Stimulated activated CD4-positive, alpha-beta T cell treated with anti-CD3 and anti-CD28 coated beads, TNF-alpha, amount 100 ng/mL, for 24 hours (primary cell): ENCODE measurements around the gene DPP4.
"Not testable (repeated sequence)": the region's sequence is repeated elsewhere in the genome, so short reads cannot be mapped to it uniquely, and the experiment has no call there.

Source experiments
- DNase-seq, 3 experiments: peaks; one replicate each; pipeline ENCODE4 v3.0.0-alpha.2; 2020; ENCODE audit warnings: low read depth in 3 of 3

Gene DPP4

DNA sequence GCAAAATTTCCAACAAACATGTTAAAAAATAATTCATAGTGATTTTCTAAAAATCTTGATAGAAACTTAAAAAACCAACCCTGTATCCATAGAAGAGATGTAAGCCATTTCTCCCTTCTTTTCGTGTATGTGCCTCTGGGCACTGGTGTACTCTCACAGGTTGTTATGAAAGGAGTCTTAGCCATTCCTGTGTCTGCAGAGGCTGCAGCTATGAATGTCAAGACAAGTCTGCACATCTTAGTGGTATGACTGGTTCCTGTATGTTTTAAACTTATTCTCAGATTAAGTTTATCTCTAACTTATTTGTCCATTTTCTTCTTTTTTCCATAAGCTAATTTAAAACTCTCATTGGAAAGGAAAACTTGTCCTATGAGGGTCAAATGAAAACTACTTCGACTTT is 84.0 kb downstream of the DPP4 start:
- DNase-seq, result no peak

DNA sequence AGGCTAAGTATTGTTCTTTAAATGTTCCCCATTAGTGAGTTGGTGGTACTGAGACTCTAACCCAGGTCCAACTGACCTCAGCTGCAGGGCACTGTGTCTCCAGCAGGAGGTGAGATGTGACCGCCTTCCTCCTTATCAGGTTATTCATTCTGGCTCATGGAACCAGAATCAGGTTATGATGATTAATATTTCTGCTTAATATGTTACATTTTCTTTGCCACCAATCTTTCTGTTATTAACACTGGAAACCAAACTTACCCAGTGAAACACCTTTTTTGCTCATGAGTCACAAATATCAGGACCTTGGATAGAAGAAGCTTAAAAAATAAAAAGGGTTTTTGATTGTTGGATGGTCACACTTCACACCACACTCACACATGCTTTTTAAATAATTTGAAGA is 85.4 kb downstream of the DPP4 start:
- no peak for DNase-seq

DNA sequence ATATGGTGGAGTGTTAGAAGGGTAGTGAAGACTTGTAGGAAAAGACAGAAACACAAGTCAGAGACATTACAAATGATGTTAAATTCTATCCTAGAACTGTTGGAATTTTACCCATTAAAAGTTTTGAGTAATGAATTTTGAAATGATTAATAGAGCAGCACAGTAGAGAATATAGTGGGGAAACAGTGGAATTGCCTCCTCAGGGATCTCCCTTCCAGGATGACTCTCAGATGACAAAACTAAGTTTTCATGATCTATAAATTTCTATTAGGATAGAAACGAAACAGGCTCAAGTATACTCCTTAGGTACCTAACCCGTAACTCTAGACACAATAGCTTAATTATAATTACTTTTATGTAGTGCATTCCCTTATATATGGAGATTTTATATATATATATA is 86.7 kb downstream of the DPP4 start:
- DNase-seq, result no peak

DNA sequence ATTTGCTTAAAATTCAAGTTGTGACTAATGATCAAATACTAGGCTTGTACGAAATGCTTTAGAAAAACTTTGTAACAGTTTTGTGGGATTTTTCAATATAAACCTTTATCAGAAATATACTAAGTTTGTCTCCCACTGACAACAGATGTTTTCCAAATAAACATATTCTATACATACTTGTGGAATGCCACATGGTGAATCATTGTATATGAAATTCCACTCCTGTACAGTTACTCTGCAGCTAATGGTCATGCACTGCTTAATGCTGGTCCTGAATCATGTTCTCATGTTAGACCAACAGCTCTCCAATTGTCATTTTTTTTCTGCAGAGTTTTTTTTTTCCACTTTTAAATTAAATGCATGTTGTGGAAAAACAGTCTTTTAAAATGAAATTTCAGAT is 90.1 kb downstream of the DPP4 start:
- no peak for DNase-seq

DNA sequence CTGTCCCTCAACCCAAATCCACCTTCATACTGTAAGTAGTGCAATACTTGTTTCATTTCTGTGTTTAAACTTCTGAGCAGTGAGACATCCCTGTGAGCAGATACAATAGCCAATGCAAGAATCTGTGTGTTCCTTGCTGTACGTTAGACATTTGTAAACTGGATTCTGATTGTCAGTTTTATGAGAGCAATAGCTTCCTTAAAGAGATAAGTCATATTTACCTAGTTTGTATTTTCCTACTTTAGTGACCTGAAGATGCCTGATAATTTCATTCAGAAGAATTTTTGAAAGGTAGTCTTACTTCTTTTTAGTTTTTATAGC is 90.7 kb downstream of the DPP4 start:
- DNase-seq, result no peak

DNA sequence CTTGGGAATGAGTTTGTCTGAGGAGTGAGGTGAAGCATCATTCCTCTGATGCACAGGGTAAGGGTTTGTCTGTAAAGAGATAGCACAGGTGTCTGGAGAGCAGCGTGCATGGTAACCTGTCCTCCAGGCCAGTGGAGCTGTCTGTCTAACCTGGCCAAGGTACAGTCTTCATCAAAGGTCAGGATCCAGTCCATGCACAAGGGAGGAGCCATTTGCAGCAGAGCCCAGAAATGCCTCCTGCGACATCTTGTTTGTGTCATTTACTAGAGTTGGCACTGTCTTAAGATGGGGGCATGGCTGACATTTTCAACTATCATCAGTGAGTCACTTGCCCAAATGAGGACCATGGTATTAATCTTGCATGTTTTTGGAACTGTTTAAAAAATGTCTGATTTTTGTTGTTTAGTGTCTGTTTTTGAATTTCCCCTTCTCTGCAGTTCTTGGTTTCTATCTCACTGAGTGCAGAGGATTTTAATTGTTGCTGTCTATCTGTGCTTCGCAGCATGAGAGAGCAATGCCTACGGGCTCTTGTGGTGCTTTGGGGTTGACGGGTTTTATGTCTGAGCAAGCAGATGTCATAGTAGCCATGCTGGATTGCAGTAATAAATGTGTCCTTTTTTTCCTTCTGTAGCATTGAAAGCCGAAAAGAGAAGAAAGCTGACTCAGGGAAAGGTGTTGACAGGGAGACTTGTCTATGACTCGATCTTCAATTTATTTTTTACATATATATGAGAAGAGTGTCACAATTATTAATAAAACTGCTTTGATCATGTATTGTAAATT is 91.3 kb downstream of the DPP4 start:
- DNase-seq, result no peak

DNA sequence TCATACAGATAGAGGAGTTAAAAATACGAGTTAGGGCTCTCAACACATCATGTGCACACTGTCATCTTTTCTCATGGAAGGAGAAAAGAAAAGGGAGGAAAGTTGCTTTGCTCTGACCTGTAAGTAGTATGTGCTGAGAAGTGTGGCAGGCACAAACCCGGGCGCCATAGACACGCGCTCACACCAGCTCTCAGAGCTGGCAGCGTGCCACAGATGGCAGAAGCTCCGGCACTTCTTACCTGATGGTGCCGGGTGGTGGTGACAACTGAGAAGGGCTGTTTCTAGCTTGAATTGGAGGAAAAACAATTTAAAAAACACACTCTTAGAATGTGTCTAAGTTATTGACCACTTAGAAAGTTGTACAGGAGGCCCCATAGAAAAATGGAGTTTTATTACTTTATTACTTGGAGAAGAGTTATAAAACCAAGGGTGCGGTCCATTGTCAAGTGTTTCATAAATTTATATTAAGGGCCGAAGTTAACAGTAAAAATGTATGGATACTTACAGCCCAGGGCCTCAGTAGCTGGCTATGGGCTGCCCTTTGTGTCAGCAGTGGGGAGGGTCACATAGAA is 92.2 kb downstream of the DPP4 start:
- DNase-seq, result no peak

DNA sequence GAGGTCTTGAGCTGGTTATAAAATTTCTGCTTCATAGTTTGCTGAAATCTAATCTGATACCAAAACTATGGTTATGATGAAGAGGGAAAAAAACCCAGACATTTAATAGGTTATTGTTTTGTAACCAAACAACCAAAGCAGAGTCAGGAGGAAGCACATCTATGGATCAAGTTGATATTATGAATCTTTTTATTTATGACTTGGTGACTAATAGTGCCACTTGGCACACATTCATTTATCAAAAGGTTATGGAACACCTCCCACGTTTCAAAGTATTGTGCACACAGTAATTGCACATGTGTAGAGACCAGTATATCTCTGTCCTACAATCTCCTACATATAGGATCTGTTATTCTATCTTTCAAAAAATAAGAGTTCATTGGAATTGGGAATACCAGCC is 93.0 kb downstream of the DPP4 start:
- no peak for DNase-seq

DNA sequence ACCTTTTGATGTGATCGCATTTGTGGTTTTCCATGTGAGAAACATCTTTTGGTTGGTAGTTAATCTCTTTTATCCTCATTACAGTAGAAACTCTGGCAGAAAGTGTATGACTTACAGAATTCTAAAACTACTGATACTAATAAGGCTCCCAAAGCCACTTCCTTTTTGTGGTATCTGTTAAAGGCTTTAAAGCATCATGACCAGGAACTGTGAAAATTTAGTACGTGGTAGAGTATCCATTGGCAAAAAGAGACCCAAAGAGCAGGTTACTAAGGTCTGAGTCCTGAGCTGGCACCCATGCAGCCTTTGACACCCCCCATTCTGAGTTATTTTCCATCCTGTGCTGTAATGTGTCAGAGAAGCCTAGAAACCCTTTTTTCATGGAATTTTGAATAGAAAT is 94.5 kb downstream of the DPP4 start:
- DNase-seq, result no peak

DNA sequence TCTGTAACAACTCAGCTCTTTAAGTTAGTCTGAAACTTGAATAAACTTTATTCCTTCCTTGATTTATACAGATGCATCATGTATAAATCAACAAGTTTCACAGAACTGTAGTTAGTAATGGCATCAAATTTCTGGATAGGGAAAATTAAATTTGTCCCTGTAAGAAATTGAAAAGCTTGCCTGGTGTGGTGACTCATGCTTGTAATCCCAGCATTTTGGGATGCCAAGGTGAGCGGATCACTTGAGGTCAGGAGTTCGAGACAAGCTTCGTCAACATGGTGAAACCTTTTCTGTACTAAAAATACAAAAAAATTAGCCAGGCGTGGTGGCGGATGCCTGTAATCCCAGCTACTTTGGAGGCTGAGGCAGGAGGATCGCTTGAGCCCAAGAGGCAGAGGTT is 96.1 kb downstream of the DPP4 start:
- not testable (repeated sequence) for DNase-seq

DNA sequence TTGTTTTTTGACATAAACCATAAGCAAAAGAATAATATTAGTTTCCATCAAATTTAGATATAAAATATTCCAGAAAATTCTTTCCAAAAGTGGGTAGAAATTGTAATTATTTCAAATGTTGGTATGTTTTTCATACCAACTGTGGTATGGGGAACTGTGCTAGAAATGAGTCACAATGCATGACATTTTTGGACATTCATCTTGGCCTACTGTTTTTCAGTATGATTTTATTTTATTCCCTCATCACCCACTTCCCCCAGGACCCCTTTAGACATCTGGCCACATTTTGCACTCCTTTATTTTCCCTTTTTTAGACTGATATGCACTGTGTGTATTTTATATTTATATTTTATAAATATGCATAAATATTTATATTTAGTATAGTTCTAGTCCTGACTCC is 97.1 kb downstream of the DPP4 start:
- DNase-seq, result no peak

DNA sequence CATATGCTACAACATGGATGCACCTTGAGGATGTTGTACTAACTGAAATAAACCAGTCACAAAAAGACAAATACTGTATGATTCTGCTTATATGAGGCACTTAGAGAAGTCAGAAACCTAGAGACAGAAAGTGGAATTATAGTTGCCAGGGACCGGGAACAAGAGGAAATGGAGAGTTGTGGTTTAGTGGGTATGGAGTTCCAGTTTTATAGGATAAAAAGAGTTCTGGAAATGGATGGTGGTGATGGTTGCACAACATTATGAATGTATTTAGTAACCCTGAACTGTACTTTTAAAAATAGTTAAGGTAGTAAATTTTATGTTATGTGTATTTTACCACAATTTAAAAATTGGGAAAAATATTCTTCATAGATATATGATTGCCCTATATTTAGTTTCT is 97.7 kb downstream of the DPP4 start:
- no peak for DNase-seq

DNA sequence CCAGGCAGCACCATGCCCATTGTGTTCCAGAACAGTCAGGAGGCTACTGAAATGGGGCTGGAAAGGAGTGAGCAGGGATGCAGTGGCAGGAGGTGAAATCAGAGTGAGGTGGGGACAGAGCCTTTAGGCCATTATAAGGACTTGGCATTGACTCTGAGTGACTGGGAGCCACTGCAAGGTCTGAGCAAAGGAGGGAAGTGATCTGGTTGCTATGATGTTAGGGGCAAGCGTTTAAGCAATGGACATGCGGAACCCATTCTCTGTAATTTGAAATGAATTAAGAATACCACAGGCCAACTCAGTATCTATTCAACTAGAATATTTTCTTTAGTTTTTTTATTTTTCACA is 98.2 kb downstream of the DPP4 start:
- no peak for DNase-seq

DNA sequence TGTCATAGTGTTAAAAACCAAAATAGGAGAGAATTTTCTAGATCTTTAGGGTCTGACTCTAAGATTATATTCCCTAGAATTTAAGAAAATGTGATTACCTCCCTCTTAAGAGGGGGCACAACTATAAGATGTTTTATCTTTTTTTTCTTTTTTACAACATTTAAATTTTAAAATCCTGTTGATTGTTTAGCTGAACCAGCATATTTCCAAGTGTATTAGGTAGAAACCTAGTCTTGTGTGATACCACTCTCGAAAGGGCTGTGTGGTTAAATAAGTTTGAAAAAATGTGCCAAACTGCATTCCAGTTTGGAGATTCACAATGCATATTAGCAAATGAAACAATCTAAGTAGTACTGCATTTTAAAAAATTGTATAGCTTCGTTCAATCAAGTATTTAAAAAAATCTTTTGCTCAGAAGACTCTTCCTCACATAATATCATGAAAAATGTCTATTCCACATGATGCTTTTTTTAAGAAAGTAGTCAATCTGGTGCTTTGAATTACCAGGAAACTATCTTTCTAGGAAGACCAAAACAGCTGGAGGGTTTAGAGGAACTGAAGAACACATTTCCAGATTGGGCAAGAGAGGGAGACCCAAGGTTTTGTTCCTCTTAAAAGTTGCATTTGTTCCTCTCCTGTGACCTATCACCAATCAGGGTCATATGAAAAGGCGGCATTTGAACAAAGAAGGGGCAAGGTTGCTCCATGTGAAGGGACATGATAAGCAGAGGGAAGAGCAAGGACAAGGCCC is 98.8 kb downstream of the DPP4 start:
- no peak for DNase-seq

DNA sequence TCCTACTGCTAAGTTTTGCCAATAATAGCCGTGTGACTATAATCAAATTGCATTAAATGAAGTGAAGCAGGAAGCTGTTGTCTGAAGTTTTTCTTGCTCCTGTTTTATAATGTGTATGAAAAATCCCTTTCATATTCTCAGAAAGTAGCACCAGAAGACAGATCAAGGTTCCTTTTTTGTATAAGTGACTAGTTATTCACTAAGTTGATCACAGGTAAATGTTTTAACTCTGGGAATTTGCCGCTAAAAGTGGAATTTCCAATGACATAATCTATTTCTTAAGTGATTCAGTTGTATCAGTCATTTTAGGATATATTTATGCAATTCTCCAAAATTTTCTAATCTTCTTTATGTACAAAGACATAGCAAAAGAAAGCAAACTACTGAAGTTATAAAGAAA is 99.6 kb downstream of the DPP4 start:
- DNase-seq, result no peak

DNA sequence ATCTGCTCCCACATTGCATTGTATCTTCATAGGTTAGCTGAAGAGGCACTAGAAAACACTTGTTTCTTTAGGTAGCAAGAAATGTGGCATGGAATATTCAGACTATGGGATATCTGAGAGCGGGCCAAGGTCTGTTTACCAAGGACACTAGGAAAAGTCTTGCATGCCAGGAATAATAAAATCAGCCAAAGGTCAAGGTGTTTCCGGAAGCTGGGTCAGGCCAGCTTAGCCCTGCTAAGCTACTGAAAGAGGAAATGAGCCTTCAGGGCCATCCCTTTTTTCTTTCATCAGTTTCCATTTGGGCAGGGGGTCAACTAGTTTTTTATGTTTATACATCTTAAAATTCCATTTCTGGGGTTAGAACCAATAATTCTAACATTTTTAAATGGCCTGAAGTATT is 101.1 kb downstream of the DPP4 start:
- DNase-seq, result no peak

DNA sequence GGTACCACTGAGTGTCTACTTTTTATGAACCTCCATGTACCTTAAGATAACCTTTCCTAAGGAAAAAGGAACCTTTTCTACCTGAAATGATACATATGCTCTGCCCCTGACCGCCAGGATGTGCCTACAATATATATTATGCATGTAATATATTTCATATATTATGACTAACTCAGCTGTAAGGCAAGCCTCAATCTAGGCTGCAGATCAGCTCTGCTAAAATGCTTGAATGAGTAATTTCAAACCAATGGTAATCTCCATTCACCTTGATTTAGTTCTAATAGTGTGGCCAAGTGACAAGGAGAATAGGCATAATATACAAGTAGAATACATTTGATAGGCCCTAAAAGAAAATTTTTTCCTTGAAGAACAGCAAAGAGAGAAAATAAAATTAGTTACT is 101.8 kb downstream of the DPP4 start:
- no peak for DNase-seq

DNA sequence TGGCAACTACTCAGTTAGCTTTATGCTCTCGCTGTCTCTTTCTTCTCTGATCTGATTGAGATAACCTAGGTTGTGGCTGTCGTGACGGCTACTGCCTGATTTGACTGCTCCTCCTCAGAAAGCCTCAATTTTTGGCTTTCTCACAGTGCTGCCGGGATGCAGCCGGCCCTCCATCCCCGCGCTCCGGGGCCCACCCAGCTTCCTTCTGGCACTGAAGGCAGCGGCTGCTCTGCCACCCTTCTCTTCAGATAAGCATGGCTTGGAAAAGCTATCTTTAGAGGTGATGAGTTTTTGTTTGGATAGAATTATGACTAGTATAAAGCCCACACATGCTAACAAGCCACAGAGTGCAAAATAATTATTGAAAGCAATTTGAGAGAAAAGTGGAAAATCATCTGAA is 102.5 kb downstream of the DPP4 start:
- no peak for DNase-seq

DNA sequence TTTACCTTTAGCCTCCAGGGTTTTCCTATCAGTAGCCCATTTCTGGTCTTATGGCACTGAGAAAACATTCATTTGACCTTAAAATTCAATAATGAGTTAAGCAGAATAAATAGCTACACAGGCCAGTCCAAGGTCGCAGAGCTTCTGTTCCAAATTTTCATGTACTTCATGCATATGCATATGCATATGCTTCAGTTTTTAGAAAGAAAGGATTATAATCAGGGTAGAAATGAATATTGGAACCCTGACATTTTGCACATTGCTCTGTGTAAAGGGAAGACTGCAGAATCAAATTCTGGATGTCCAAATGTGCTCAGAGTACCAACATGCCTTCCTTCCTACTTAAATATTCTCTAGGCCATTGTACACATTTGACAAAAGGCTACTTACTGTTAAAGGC is 104.9 kb downstream of the DPP4 start:
- DNase-seq, result no peak

DNA sequence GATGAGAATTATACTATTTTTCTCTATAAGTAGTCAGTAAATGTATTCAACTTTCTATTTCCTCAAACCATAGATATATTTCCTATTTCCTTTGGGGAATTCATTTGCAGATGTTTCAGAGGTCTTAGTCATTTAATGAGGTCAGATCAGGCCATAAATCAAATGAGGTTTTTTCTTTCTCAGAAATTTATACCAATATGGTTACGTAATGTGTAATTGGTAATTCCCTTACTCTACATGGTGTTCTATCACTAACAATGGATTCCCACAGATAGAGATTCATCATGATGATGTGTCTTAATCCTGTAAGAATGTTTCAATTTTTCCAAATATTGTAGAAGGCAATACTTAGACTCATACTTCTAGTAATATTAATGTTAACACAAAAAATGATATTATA is 108.0 kb downstream of the DPP4 start:
- DNase-seq, result no peak

DNA sequence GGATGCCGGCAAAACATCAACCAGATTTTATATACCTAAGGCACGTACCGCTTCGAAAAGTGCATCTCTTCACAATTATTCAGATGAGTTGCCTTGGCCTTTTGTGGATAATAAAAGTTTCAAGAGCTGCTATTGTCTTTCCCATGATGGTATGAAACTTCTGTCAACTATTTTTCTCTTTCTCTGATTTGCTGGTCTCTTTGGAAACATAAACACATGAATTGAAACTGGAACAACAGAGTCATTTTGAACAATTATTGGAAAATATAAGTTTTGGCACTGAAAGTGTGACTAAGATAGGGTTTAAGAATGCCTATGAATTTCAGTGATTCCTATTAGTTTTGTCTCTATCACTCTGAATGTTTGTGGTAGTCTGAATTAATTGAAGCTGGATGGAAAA is 109.9 kb downstream of the DPP4 start:
- no peak for DNase-seq

DNA sequence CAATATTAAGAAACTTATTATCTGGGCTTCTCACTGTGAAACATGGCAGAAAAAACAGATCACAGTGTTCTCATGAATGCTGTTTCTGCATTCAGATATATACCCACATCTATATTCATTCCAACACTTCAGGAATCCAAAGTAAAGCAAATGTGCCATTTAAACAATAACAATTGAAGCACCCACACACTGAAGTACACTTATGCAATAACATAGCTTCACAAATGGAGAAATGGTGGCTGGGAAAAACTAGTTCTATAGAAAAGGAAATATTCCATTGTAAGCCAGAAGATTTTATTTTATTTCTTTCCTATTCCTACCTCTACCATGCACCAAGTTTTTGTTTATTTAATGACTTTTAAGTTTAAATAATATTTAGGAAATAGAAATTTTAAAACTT is 111.9 kb downstream of the DPP4 start:
- DNase-seq, result no peak

DNA sequence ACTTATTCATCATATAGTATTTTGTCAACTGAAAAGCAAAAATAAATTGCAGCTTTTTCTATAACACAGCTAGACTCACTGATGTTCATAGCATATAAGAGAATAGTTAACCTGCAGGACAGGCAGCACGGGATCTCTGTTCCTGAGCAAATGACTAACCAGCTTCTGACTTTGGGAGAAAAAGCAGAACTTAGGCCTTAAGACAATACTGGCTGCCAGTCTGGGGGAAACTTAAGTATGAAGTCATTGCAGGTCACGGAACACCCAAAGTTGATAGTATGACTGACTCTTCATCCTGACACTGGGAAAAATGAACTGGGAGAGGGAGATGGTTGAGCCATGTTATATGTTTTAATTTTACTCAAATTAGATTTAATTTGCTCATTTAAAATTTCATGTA is 113.0 kb downstream of the DPP4 start:
- no peak for DNase-seq

DNA sequence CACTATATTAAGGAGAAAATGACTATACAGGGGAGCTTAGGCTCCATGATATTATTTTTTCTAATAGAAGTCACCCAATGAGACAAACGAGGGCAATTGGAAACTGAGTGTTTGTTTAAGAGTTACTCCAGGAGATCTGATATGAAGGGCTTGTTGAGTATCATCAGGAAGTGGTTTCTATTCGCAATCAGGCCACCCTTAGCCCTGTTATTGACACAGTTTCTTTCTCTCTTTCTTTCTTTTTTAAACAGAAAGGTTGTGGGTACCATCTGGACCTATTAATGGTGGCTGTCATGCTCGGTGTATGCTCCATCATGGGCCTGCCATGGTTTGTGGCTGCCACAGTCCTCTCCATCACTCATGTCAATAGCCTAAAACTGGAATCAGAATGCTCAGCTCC is 117.3 kb downstream of the DPP4 start:
- no peak for DNase-seq
